GM13977 (cell line): Measurements from ENCODE around the gene MTHFR.

Source experiments
- DNase-seq: peaks from one replicate; pipeline ENCODE4 v3.0.0; 2012; ENCODE audit warnings: low spot score
- in situ Hi-C: fragments of 300-500 bp; cut with MboI; formaldehyde crosslinking; loops from one replicate; pipeline ENCODE4 v1.12.0; 2022; ENCODE audit warnings: low sequenced_read_pairs, low pct_unique_long_range_greater_than_20kb, mixed read lengths, inconsistent platforms; ENCODE audit not compliant: unreplicated experiment
- TF ChIP-seq, protein P1 (sequence below): IDR thresholded peaks from 2 replicates; pipeline ENCODE4 v1.5.1; 2012; ENCODE audit warnings: mild to moderate bottlenecking, control low read depth; ENCODE audit not compliant: insufficient read depth; ENCODE audit errors: extremely low read depth, missing control alignments

Gene MTHFR

DNA sequence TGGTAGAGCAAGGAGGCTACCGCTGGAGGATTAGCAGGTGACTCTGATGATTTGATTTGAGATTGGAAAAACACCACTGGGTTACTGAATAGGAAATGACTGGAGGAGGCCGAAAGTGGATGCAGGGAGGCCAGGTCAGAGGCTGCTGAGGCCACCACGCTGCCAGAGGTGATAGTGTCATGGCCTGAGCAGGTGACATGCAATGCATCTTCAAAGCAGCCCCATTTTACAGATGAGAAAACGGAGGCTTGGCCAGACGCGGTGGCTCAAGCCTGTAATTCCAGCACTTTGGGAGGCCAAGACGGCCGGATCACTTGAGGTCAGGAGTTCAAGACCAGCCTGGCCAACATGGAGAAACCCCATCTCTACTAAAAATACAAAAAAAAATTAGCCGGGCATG lies 31.0 kb downstream of the MTHFR start:
- no peak for DNase-seq
- TF ChIP-seq, protein P1, sequence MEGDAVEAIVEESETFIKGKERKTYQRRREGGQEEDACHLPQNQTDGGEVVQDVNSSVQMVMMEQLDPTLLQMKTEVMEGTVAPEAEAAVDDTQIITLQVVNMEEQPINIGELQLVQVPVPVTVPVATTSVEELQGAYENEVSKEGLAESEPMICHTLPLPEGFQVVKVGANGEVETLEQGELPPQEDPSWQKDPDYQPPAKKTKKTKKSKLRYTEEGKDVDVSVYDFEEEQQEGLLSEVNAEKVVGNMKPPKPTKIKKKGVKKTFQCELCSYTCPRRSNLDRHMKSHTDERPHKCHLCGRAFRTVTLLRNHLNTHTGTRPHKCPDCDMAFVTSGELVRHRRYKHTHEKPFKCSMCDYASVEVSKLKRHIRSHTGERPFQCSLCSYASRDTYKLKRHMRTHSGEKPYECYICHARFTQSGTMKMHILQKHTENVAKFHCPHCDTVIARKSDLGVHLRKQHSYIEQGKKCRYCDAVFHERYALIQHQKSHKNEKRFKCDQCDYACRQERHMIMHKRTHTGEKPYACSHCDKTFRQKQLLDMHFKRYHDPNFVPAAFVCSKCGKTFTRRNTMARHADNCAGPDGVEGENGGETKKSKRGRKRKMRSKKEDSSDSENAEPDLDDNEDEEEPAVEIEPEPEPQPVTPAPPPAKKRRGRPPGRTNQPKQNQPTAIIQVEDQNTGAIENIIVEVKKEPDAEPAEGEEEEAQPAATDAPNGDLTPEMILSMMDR: no peak
- in situ Hi-C loops: no loop called here

DNA sequence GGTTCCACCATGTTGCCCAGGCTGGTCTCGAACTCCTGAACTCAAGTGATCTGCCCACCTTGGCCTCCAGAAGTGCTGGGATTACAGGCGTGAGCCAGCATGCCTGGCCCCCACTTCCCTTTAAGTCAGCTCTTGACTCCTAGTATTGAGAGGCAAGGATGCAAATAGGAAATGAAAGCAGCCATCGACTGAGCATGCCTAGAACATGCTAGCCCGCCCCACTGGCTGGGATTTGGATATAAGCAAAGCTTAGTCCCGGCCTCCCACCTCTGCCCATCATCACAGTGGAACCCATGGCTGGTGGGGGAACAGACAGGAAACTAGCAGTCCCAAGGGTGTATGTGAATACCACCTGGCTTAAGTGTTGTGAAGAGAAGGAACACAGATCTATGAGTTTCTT lies 33.3 kb downstream of the MTHFR start:
- TF ChIP-seq, protein P1: no peak
- in situ Hi-C loops: no loop called here
- DNase-seq: no peak

DNA sequence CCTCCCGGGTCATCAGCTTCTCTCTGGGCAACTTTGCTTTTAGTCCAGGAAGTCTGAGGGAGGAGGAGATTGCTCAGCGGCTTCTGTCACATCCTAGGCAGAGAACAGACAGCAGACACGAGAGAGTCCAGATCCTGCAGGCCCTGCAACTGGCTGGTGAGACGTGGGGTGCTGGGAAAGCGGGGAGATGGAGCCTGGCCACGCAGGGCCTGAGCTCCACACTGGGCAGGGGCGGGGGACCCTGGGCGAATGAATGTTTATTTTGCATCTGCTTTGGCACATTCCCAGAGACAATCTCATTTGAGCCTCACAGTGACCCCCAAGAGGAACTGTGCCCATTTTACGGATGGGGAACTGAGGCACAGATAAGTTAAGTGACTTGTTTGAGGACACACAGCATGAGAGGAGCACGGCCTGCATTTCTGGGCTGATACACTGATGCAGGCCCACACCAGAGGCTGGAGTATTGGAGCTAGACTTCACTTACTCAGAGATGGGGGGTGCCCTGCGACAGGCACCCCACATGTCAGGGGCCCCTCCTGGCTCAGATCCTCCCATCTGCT lies 34.2 kb downstream of the MTHFR start:
- in situ Hi-C loops: no loop called here

DNA sequence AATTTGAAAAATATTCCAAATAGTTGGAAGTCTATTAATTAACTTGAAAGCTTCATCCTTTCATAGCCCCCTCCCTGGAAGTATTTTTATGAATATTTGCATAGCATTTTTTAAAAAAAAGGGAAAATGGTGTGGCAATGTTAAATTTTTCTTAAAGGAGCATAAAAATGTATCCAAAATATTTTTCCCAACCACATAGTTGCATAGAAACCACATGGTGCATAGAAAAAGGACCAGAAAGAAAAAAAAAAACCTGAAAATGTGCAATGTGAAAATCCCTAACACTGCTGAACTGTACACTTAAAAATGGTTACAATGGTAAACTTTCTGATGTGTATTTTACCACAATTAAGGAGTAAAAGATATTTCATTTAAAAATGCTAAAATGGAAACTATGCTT lies 35.8 kb downstream of the MTHFR start:
- no peak for DNase-seq
- TF ChIP-seq, protein P1: no peak
- in situ Hi-C loops: no loop called here

More for the DNA sequence above, 34.2 kb downstream of the MTHFR start:
- TF ChIP-seq, protein P1: no peak
- no peak for DNase-seq

DNA sequence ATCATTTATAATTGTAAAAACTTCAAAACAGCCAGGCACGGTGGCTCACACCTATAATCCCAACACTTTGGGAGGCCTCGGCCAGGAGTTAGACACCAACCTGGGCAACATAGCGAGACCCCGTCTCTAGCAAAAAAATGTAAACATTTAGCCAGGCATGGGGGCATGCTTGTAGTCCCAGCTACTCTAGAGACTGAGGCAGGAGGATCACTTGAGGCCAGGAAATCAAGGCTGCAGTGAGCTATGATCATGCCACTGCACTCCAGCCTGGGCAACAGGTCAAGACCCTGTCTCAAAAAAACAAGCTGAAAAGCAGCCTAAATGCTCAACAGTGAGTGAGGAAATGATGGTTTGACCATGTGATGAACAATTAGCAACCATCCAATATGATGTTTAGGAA lies 36.5 kb downstream of the MTHFR start:
- TF ChIP-seq, protein P1: no peak
- in situ Hi-C loops: no loop called here
- DNase-seq: no peak

DNA sequence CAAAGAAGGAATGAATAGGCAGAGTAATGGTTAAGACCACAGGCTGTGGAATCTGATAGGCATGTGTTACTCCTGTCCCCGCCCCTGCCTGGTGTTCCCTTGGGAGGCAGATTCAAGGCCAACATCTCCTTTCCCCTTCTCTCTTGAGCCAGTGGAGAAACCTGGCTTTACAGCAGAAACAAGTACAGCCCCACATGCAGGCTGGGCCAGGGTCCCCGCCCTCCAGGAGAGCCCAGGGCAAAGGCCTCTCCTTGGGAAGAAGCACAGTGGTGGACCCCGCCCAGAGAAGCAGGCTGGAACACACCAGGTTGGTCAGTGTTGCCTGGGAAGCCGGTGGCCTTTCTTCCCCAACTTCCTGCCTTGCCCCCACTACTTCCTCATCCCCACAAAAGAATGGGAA lies 36.9 kb downstream of the MTHFR start:
- TF ChIP-seq, protein P1: no peak
- in situ Hi-C loops: no loop called here
- no peak for DNase-seq
